Cerebellar cortex (tissue), 1 donor: ENCODE measurements around the gene CD63.

ENCODE experiments used
- DNase-seq: peaks from one replicate; pipeline ENCODE4 v3.0.0-alpha.2; 2015; ENCODE audit warnings: low spot score

CD63 gene

GRCh38 chr12:55686366-55687010, 42.3 kb downstream of the CD63 start:
- DNase-seq: no peak

- DNase-seq: no peak
Observed at GRCh38 chr12:55685671-55686070, 43.1 kb downstream of the CD63 start.

GRCh38 chr12:55684761-55685370, 43.9 kb downstream of the CD63 start:
- DNase-seq: no peak

GRCh38 chr12:55683676-55684075, 45.1 kb downstream of the CD63 start:
- DNase-seq: no peak

GRCh38 chr12:55682087-55682796, 46.6 kb downstream of the CD63 start:
- DNase-seq: no peak

- peak; percentile 30 for DNase-seq
Observed at GRCh38 chr12:55681142-55682077, 47.4 kb downstream of the CD63 start.

GRCh38 chr12:55679691-55680090, 49.1 kb downstream of the CD63 start:
- no peak for DNase-seq

GRCh38 chr12:55676707-55677106, 52.1 kb downstream of the CD63 start:
- no peak for DNase-seq

GRCh38 chr12:55675666-55676065, 53.1 kb downstream of the CD63 start:
- no peak for DNase-seq
